Gastroesophageal sphincter (tissue), 4 donors: ENCODE measurements around the gene ATG13. TPM values are rescaled to one million over a fixed set of nuclear protein-coding genes. Genes with fewer than 3 reads are reported as not detected.

Experiments
- ATAC-seq: fragments of 150-250 bp; one replicate; pipeline ENCODE4 v1.9.1; 2016; ENCODE audit warnings: mild to moderate bottlenecking, moderate library complexity
- H3K27ac ChIP-seq, 4 donors: fragments of 200-600 bp; sonication (generic) in 3 of 4; 1 replicate in 3 of 4; 2 replicates in 1 of 4; pipeline ENCODE4 v1.5.1; 2016 to 2019
- H3K27me3 ChIP-seq: fragments of 200-600 bp; sonication (generic); one replicate; pipeline ENCODE4 v1.5.1; 2019
- H3K36me3 ChIP-seq, 2 donors: fragments of 200-600 bp; sonication (generic); one replicate each; pipeline ENCODE4 v1.5.1; 2019; ENCODE audit warnings: control low read depth in 1 of 2
- H3K4me1 ChIP-seq, 3 donors: fragments of 200-600 bp; sonication (generic); 1 replicate in 2 of 3; 2 replicates in 1 of 3; pipeline ENCODE4 v1.5.1; 2016 to 2019; ENCODE audit warnings: control low read depth in 2 of 3
- H3K4me3 ChIP-seq, 2 donors: fragments of 200-600 bp; sonication (generic); one replicate each; pipeline ENCODE4 v1.5.1; 2019; ENCODE audit warnings: mild to moderate bottlenecking in 1 of 2, moderate library complexity in 1 of 2
- H3K9me3 ChIP-seq, 3 donors: fragments of 200-600 bp; sonication (generic); one replicate each; pipeline ENCODE4 v1.5.1; 2017 to 2019; ENCODE audit warnings: control low read depth in 2 of 3
- EP300 ChIP-seq: sonication (generic); formaldehyde crosslinking; IDR thresholded peaks from one replicate; pipeline ENCODE4 v1.6.1; 2017; ENCODE audit warnings: antibody characterized with exemption, mild to moderate bottlenecking
- POLR2A ChIP-seq, 2 donors: fragments of 450-650 bp; IDR thresholded peaks; one replicate each; pipeline ENCODE4 v1.6.1; 2017; ENCODE audit warnings: antibody characterized with exemption in 2 of 2, mild to moderate bottlenecking in 2 of 2, moderate library complexity in 1 of 2
- POLR2AphosphoS5 ChIP-seq: sonication (generic); formaldehyde crosslinking; IDR thresholded peaks from one replicate; pipeline ENCODE4 v1.6.1; 2017; ENCODE audit warnings: antibody characterized with exemption
- WGBS, 2 donors: methylation state at CpG; one replicate each; pipeline ENCODE4 v1.1.5; 2018; ENCODE audit warnings: low coverage in 1 of 2; 5-methylcytosine and 5-hydroxymethylcytosine counted together
- total RNA-seq, 4 donors: library from RNA; depleted of rRNA; stranded (reverse); fragments of >200 nt; gene quantifications; one replicate each; pipeline ENCODE4 v1.1.0, GENCODE V29; 2016
- TF ChIP-seq, protein P1 (sequence below), 4 experiments: fragments of 200-600 bp in 2 of 4; fragments of 450-650 bp in 2 of 4; sonication (generic) in 1 of 4; IDR thresholded peaks; one replicate each; pipeline ENCODE4 v1.5.1; 2017 to 2019; ENCODE audit warnings: antibody characterized with exemption in 4 of 4, mild to moderate bottlenecking in 2 of 4, moderate library complexity in 2 of 4

The ATG13 gene
- total RNA-seq, 4 donors from 2014 or later = 47.8 to 81.1 (median 69.5) TPM

DNA sequence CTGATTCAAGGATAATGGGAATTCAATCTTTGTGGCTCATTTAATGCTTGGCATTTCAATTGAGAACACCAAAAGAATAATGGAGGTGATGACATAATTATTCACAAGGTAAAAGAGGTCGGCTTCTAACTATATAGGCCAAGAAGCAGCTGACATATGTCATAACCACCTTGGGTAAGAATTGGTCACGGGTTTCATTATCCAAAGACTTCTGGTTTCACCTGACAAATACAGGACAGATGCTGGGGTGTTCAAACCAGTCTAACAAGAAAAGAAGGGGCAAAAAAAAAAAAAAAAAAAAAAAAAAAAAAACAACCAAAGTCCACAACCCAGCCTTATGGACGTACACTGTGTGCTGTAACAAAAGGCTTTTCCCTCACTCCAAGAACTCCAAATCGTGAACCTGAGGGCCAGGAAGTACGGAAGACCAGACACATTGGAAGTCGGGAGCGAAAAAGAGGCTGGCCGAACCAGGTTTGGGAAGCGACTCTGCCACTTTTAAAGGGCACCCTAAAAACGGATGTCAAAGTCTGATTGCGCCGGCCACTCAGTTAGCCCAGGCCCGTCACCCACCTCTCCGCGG, 711 bp upstream of the ATG13 start:
- no peaks in the 10 kb centered on the region for H3K27me3 ChIP-seq
- peaks cover 2 to 68% (median 14%) of the 10 kb centered on the region in 3 donors for H3K4me1 ChIP-seq
- whole genome bisulfite sequencing, 2 donors = 1 to 2% methylated on average over 9 to 15 of the region's 15 CpGs

DNA sequence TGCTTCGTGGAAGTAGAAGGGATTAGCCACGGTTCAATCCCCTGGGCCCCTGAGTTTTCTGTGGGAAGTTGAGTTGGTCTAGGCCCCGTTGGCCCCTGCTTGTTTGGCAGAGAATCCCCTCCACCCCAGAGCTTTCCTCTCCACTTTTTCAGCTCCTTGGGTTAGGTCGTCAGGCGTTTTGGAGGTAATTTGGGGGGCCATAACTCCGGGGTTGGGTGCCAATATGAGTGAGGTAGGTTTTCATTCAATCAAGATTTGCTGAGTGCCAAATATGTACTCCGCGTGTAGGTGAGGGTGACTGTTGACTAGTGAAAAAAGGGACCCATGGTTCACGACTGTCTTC, 590 bp downstream of the ATG13 start:
- WGBS, 2 donors = 5 to 11% methylated on average over 4 to 6 of the region's 9 CpGs
- H3K27ac ChIP-seq = peak overlapping the region; percentile 94 to 98 (median 96)
- ATAC-seq = no peak
- H3K4me1 ChIP-seq = peaks cover 2 to 60% (median 14%) of the 10 kb centered on the region in 3 donors
- peak overlapping the region; percentile 79 to 92 for H3K4me3 ChIP-seq
- peaks cover 0 to 34% of the 10 kb centered on the region in 2 donors for H3K36me3 ChIP-seq
- H3K9me3 ChIP-seq = no peaks in the 10 kb centered on the region
- TF ChIP-seq, protein P1, sequence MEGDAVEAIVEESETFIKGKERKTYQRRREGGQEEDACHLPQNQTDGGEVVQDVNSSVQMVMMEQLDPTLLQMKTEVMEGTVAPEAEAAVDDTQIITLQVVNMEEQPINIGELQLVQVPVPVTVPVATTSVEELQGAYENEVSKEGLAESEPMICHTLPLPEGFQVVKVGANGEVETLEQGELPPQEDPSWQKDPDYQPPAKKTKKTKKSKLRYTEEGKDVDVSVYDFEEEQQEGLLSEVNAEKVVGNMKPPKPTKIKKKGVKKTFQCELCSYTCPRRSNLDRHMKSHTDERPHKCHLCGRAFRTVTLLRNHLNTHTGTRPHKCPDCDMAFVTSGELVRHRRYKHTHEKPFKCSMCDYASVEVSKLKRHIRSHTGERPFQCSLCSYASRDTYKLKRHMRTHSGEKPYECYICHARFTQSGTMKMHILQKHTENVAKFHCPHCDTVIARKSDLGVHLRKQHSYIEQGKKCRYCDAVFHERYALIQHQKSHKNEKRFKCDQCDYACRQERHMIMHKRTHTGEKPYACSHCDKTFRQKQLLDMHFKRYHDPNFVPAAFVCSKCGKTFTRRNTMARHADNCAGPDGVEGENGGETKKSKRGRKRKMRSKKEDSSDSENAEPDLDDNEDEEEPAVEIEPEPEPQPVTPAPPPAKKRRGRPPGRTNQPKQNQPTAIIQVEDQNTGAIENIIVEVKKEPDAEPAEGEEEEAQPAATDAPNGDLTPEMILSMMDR (IDR thresholded peaks at IDR 0.05) = no peak
- TF ChIP-seq POLR2A (IDR thresholded peaks at IDR 0.05) (no peak), POLR2AphosphoS5 (no peak), EP300 (no peak)
- no peaks in the 10 kb centered on the region for H3K27me3 ChIP-seq

More for the DNA sequence above, 711 bp upstream of the ATG13 start:
- ATAC-seq = no peak
- peaks cover 0 to 21% of the 10 kb centered on the region in 2 donors for H3K36me3 ChIP-seq
- peak overlapping the region; percentile 79 to 92 for H3K4me3 ChIP-seq
- H3K9me3 ChIP-seq = no peaks in the 10 kb centered on the region
- H3K27ac ChIP-seq = peak overlapping the region; percentile 94 to 98 (median 96)
- peak in 1 of 2 donors; percentile 19 for TF ChIP-seq POLR2A (IDR thresholded peaks at IDR 0.05)
- TF ChIP-seq POLR2AphosphoS5 = no peak

DNA sequence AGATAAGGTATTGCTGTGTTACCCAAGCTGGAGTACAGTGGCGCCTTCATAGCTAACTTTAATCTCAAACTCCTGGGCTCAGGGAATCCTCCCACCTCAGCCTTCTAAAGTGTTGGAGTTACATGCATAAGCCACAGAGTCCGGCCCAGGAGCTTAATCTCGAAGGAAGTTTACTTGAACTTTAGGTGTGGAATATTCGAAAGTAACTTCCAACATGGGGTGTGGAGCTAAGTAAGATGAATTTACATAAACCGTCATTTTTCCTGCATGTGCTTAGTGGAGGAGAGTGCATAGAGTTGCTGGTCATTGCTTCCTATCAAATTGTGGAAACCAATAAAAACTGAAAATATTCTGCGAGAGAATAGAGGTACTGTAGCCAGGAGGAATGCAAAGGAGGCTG, 1.5 kb downstream of the ATG13 start:
- peaks cover 2 to 60% (median 14%) of the 10 kb centered on the region in 3 donors for H3K4me1 ChIP-seq

DNA sequence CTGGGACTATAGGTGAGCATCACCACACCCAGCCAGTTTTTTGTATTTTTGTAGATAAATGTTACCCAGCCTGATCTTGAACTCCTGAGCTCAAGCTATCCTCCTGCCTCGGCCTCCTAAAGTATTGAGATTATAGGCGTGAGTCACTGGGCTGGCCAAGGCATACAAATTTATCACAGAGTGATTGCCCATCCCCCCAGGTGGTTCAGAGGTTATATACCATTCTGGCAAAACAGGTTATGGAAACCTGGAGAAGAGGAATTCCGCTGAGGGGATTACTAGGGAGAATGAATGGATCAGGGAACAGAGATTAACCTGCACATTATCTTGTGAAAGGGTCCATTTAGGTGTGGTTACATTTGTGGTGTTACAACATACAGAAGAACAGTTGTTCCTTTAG, 8.1 kb downstream of the ATG13 start:
- no peaks in the 10 kb centered on the region for H3K27me3 ChIP-seq
- peaks cover 0 to 92% of the 10 kb centered on the region in 2 donors for H3K36me3 ChIP-seq
- ATAC-seq = no peak
- H3K4me3 ChIP-seq = no peak overlapping the region
- WGBS, 2 donors = 73 to 100% methylated on average over 2 to 3 of the region's 3 CpGs
- TF ChIP-seq EP300 (no peak), POLR2AphosphoS5 (no peak), POLR2A (IDR thresholded peaks at IDR 0.05) (no peak)
- TF ChIP-seq, protein P1 (IDR thresholded peaks at IDR 0.05) = no peak
- no peaks in the 10 kb centered on the region for H3K9me3 ChIP-seq
- H3K27ac ChIP-seq = no peak overlapping the region
- H3K4me1 ChIP-seq = peaks cover 0 to 11% (median 0%) of the 10 kb centered on the region in 3 donors

More for the DNA sequence above, 1.5 kb downstream of the ATG13 start:
- WGBS, 2 donors = 57 to 74% methylated on average over 5 to 6 of the region's 6 CpGs
- Histone ChIP-seq H3K4me3 (peak overlapping the region in 1 of 2 donors; percentile 79), H3K36me3 (peaks cover 0 to 41% of the 10 kb centered on the region in 2 donors), H3K27me3 (no peaks in the 10 kb centered on the region), H3K27ac (no peak overlapping the region), H3K9me3 (no peaks in the 10 kb centered on the region)
- ATAC-seq = no peak
- TF ChIP-seq EP300 = no peak
- no peak for TF ChIP-seq POLR2AphosphoS5
- TF ChIP-seq, protein P1 (IDR thresholded peaks at IDR 0.05) = no peak
- no peak for TF ChIP-seq POLR2A (IDR thresholded peaks at IDR 0.05)

DNA sequence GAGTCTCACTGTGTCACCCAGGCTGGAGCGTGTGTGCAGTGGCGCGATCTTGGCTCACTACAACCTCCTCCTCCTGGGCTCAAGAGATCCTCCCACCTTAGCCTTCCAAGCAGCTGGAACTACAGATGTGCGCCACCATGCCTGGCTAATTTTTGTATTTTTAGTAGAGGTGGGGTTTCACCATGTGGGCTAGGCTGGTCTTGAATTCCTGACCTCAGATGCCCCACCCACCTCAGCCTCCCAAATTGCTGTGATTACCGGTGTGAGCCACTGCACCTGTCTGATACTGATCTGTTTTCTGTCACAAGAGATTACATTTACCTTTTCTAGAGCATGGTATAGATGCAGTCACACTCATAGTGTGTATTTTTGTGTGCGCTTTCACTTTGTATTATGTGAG, 11.6 kb downstream of the ATG13 start:
- no peaks in the 10 kb centered on the region for H3K4me1 ChIP-seq
- no peak overlapping the region for H3K27ac ChIP-seq
- H3K9me3 ChIP-seq = no peaks in the 10 kb centered on the region
- H3K36me3 ChIP-seq = peaks cover 0 to 90% of the 10 kb centered on the region in 2 donors
- WGBS, 2 donors = 69 to 80% methylated on average over 3 to 5 of the region's 6 CpGs
- H3K4me3 ChIP-seq = no peak overlapping the region
- no peak for ATAC-seq
- H3K27me3 ChIP-seq = no peaks in the 10 kb centered on the region
- TF ChIP-seq, protein P1 (IDR thresholded peaks at IDR 0.05) = no peak
- TF ChIP-seq POLR2A (IDR thresholded peaks at IDR 0.05) = no peak
- no peak for TF ChIP-seq POLR2AphosphoS5
- no peak for TF ChIP-seq EP300
